ENCODE measurements around the gene MEOX2. TPM values are rescaled to one million over a fixed set of nuclear protein-coding genes. Genes with fewer than 3 reads are reported as not detected.

The MEOX2 gene
- polyA plus RNA-seq, 2 of the 4 experiments (the other 2 are of a cell fraction), result not detected

GRCh38 chr7:15607529-15608210, 78.8 kb downstream of the MEOX2 start:
- Histone ChIP-seq H3K27ac (peak overlapping the region; percentile 35 to 48; a peak in 3 of 6 replicates), H3K4me1 (no peaks in the 10 kb centered on the region; the same call in 2 of the 3 replicates), H3K4me3 (peak overlapping the region; percentile 41), H3K9me3 (no peaks in the 10 kb centered on the region), H3K4me2 (peak overlapping the region; percentile 64)
- ChIA-PET POLR2A (no interaction called here), CTCF (interaction anchor here (0.7 to 3.0 kb wide), 2 partner anchors 53 to 303 kb away, joined by 3 to 6 read pairs; no protein-coding TSS in a partner anchor)
- DNase-seq (ENCODE audit: low read depth in 1 of 2, low spot score in 1 of 2) (no peak), ATAC-seq (no peak), FAIRE-seq (no peak)
- WGBS (ENCODE audit: missing lambda C conversion rate), result 18% methylated on average over 5 of the region's 5 CpGs
- TF ChIP-seq HOXA7 (CRISPR knock-in tag; IDR thresholded peaks at IDR 0.05), result no peak
- TF ChIP-seq CEBPB (IDR thresholded peaks at IDR 0.05), result peak in 1 of 2 experiments; percentile 1; a peak in 1 of 4 replicates

- H3K27ac ChIP-seq, result no peak overlapping the region
- H3K9me3 ChIP-seq, result no peaks in the 10 kb centered on the region
- POLR2A ChIA-PET, result no interaction called here
- 27% methylated on average over 3 of the region's 3 CpGs for WGBS (ENCODE audit: missing lambda C conversion rate)
- no peak overlapping the region for H3K4me3 ChIP-seq
- TF ChIP-seq REST (IDR thresholded peaks at IDR 0.05), result no peak
- no peak for TF ChIP-seq EP300 (IDR thresholded peaks at IDR 0.05)
- TF ChIP-seq ZFP36 (IDR thresholded peaks at IDR 0.05; ENCODE audit: borderline replicate concordance, partially characterized antibody), result no peak
- no peak for TF ChIP-seq EHF (CRISPR knock-in tag; IDR thresholded peaks at IDR 0.05)
- no peak for TF ChIP-seq SREBF2 (IDR thresholded peaks at IDR 0.05)
- peak; percentile 85 for TF ChIP-seq MAFK (IDR thresholded peaks at IDR 0.05; ENCODE audit: partially characterized antibody)
- CTCF ChIA-PET, result no interaction called here
- peak; percentile 89 for FAIRE-seq
- no peak for DNase-seq (ENCODE audit: low read depth in 1 of 2, low spot score in 1 of 2)
- no peak for ATAC-seq
- no peak overlapping the region for H3K4me2 ChIP-seq
- H3K4me1 ChIP-seq, result no peaks in the 10 kb centered on the region; the same call in 2 of the 3 replicates
Measured at GRCh38 chr7:15606561-15606960, 79.9 kb downstream of the MEOX2 start.

- FAIRE-seq (no peak), DNase-seq (ENCODE audit: low read depth in 1 of 2, low spot score in 1 of 2) (no peak), ATAC-seq (no peak)
- 89% methylated on average over 1 of the region's 1 CpG for WGBS (ENCODE audit: missing lambda C conversion rate)
- no peak overlapping the region for H3K27ac ChIP-seq
- no peaks in the 10 kb centered on the region; the same call in 2 of the 3 replicates for H3K4me1 ChIP-seq
- H3K9me3 ChIP-seq, result no peaks in the 10 kb centered on the region
- no peak overlapping the region for H3K4me3 ChIP-seq
- no peak overlapping the region for H3K4me2 ChIP-seq
- ChIA-PET CTCF (no interaction called here), POLR2A (no interaction called here)
- TF ChIP-seq HDAC2 (IDR thresholded peaks at IDR 0.05) (no peak), MAFK (IDR thresholded peaks at IDR 0.05; ENCODE audit: partially characterized antibody) (peak; percentile 96)
Measured at GRCh38 chr7:15604166-15604565, 82.3 kb downstream of the MEOX2 start.

- POLR2A ChIA-PET, result no interaction called here
- FAIRE-seq (no peak), ATAC-seq (no peak), DNase-seq (ENCODE audit: low read depth in 1 of 2, low spot score in 1 of 2) (no peak)
- CTCF ChIA-PET, result no interaction called here
- 21% methylated on average over 2 of the region's 2 CpGs for WGBS (ENCODE audit: missing lambda C conversion rate)
- no peak overlapping the region for H3K27ac ChIP-seq
- H3K4me3 ChIP-seq, result no peak overlapping the region
- no peaks in the 10 kb centered on the region; the same call in 2 of the 3 replicates for H3K4me1 ChIP-seq
- H3K4me2 ChIP-seq, result no peak overlapping the region
- H3K9me3 ChIP-seq, result no peaks in the 10 kb centered on the region
- TF ChIP-seq JUNB (IDR thresholded peaks at IDR 0.05), result no peak
- TF ChIP-seq HEYL (CRISPR knock-in tag; IDR thresholded peaks at IDR 0.05), result no peak
- no peak for TF ChIP-seq SREBF2 (IDR thresholded peaks at IDR 0.05)
- TF ChIP-seq HMGXB4 (CRISPR knock-in tag; IDR thresholded peaks at IDR 0.05; ENCODE audit: borderline replicate concordance), result no peak
- no peak for TF ChIP-seq ATOH8 (CRISPR knock-in tag; IDR thresholded peaks at IDR 0.05; ENCODE audit: low read depth)
- no peak for TF ChIP-seq REST (IDR thresholded peaks at IDR 0.05)
- no peak for TF ChIP-seq BCL3 (IDR thresholded peaks at IDR 0.05)
- no peak for TF ChIP-seq NR3C1 (IDR thresholded peaks at IDR 0.05)
- TF ChIP-seq PBX3 (IDR thresholded peaks at IDR 0.05), result no peak
Measured at GRCh38 chr7:15603124-15603523, 83.4 kb downstream of the MEOX2 start.

All from A549 (cell line).